ENCODE measurements around the gene PPOX. TPM values are rescaled to one million over a fixed set of nuclear protein-coding genes. Genes with fewer than 3 reads are reported as not detected.

The PPOX gene
- total RNA-seq = 10 to 100 TPM; 76.2 to 82.1 TPM
- polyA plus RNA-seq = 10 to 100 TPM; 12.0 to 17.8 (median 15.7) TPM
- total RNA-seq = 12.6 to 54.2 (median 31.5) reads per million in 6 experiments

GRCh38 chr1:161165742-161166668, at the start of gene PPOX:
Gene PPOX (plus strand): TSS chr1:161166426. CDS start chr1:161166848, 422 bp downstream.
- peak; percentile 76 to 97 (median 92) for DNase-seq
- peaks cover 29 to 66% (median 63%) of the 10 kb centered on the region in 4 donors for H3K4me1 Mint-ChIP-seq
- ATAC-seq = peak; percentile 90 to 92
- peaks cover 0 to 41% (median 10%) of the 10 kb centered on the region in 3 donors for H3K36me3 Mint-ChIP-seq
- POLR2A ChIA-PET = interaction anchor here (0.7 to 6.4 kb wide), 25 partner anchors 8 to 398 kb away, joined by 3 to 154 read pairs (median 6); partner anchors contain the start of genes APOA2, ARHGAP30, B4GALT3 and DEDD
- no peaks in the 10 kb centered on the region for H3K27me3 Mint-ChIP-seq
- peak within 1 kb of the TSS; percentile 86 to 97 (median 92) for H3K4me3 Mint-ChIP-seq
- peak within 1 kb of the TSS; percentile 97 to 100 (median 98) for H3K27ac Mint-ChIP-seq
- H3K9me3 Mint-ChIP-seq = no peaks in the 10 kb centered on the region

GRCh38 chr1:161117759-161118581, 48.3 kb upstream of the PPOX start, which contains the start of the genes NIT1 and PFDN2:
Gene NIT1 (plus strand): TSS chr1:161118105. CDS start chr1:161118177, 72 bp downstream.
Gene PFDN2 (minus strand): TSS chr1:161118037. CDS start chr1:161118026, 11 bp downstream.
- peaks cover 0 to 40% (median 2%) of the 10 kb centered on the region in 3 donors for H3K36me3 Mint-ChIP-seq
- DNase-seq = peak; percentile 76 to 88 (median 83)
- peak within 1 kb of the TSS; percentile 77 to 98 (median 95) for H3K27ac Mint-ChIP-seq
- ATAC-seq = peak; percentile 82 to 86
- peak within 1 kb of the TSS; percentile 91 to 97 (median 95) for H3K4me3 Mint-ChIP-seq
- no peaks in the 10 kb centered on the region for H3K9me3 Mint-ChIP-seq
- no peaks in the 10 kb centered on the region for H3K27me3 Mint-ChIP-seq
- H3K4me1 Mint-ChIP-seq = peaks cover 36 to 90% (median 68%) of the 10 kb centered on the region in 4 donors
- POLR2A ChIA-PET = interaction anchor here (0.7 to 2.4 kb wide), 17 partner anchors 10 to 188 kb away, joined by 3 to 18 read pairs (median 5); partner anchors contain the start of genes ARHGAP30, DEDD, KLHDC9 and NDUFS2

DNA sequence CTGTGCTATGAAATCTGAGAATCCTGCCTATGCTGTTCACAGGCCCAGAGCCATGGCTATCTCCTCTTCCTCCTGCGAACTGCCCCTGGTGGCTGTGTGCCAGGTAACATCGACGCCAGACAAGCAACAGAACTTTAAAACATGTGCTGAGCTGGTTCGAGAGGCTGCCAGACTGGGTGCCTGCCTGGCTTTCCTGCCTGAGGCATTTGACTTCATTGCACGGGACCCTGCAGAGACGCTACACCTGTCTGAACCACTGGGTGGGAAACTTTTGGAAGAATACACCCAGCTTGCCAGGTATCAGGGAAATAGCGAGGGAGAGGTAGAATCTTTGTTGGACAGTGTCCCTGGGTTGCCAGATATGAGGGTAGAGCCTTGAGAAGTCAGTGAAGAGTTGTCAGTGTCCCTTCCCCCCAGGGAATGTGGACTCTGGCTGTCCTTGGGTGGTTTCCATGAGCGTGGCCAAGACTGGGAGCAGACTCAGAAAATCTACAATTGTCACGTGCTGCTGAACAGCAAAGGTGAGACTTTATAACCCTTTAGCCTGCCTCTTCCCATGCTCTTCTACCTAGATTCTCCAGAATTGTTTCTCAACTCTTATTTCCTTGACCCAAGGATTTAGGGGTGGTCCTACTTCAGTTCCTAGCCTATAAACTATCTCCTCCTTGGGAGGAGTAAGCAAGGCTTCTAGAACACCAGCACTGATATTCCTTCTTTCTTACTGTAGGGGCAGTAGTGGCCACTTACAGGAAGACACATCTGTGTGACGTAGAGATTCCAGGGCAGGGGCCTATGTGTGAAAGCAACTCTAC, 46.9 kb upstream of the PPOX start:
- no peaks in the 10 kb centered on the region for H3K27me3 Mint-ChIP-seq
- POLR2A ChIA-PET = interaction anchor here (0.6 to 2.4 kb wide), 4 partner anchors 9 to 272 kb away, joined by 3 to 12 read pairs (median 6); no protein-coding TSS in a partner anchor
- H3K36me3 Mint-ChIP-seq = peaks cover 0 to 43% (median 4%) of the 10 kb centered on the region in 3 donors
- peak overlapping the region; percentile 91 to 97 (median 95) for H3K4me3 Mint-ChIP-seq
- peaks cover 22 to 80% (median 54%) of the 10 kb centered on the region in 4 donors for H3K4me1 Mint-ChIP-seq
- no peaks in the 10 kb centered on the region for H3K9me3 Mint-ChIP-seq
- H3K27ac Mint-ChIP-seq = peak overlapping the region; percentile 77 to 98 (median 94)
- DNase-seq = peak; percentile 17 to 73 (median 51)
- peak; percentile 47 to 62 for ATAC-seq

DNA sequence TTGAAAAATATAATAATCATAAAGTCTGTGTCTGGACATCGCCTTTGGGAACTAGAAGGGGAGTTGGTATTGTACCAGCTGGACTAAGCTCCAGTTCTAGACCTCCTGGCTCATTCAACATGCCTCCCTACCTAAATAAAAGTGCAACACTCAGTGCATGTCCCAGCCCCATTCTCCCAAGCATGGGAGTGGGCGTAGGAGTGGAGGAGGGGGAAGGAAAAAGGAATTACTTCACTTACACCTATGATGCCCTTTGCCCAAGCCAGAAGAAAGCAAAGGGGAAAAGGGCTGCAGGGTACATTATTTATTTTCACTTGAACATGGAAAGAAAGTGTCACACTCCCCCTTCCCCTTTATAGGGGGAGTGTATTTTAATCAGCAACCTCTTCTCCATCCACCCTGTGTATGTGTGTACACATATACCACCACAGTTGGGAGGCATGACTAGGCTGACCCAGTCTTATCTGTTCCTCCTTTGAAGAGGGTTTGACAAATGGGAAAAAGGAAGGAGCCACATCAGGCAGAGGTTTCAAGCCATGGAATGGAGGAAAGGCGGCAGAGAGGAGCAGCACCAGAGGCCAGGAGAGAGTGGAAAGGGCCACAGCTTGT, 45.1 kb upstream of the PPOX start:
- peaks cover 0 to 56% (median 8%) of the 10 kb centered on the region in 3 donors for H3K36me3 Mint-ChIP-seq
- H3K27ac Mint-ChIP-seq = peak overlapping the region in 6 of 10 donors; percentile 1 to 80 (median 30)
- POLR2A ChIA-PET = interaction anchor here (1.3 to 1.8 kb wide), 2 partner anchors 12 to 24 kb away, joined by 3 to 8 read pairs; partner anchors contain the start of gene DEDD
- H3K27me3 Mint-ChIP-seq = no peaks in the 10 kb centered on the region
- no peaks in the 10 kb centered on the region for H3K9me3 Mint-ChIP-seq
- peaks cover 21 to 68% (median 42%) of the 10 kb centered on the region in 4 donors for H3K4me1 Mint-ChIP-seq
- no peak for ATAC-seq
- no peak overlapping the region for H3K4me3 Mint-ChIP-seq
- no peak for DNase-seq

DNA sequence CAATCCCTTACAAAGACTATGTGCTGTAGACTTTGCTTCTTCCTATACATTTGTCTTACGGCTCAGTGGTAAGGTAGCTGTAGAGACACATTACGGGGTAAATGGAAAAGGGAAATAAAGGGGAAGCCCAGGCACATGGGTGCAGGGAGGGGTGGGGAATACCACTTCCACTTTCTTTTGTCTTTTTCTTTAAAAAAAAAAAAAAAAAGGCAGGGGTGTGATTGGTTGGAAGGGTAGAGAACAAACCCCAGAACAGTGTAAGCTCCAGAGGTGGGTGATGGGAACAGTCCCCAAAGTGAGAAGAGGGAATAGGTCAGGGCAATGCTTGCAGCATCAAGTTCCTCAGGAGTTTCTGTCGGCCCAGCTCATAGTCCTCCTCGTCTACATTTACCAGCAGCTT, 44.4 kb upstream of the PPOX start:
- DNase-seq (no peak), ATAC-seq (no peak)
- H3K4me3 Mint-ChIP-seq = no peak overlapping the region
- no peaks in the 10 kb centered on the region for H3K9me3 Mint-ChIP-seq
- H3K27me3 Mint-ChIP-seq = no peaks in the 10 kb centered on the region
- peaks cover 0 to 61% (median 8%) of the 10 kb centered on the region in 3 donors for H3K36me3 Mint-ChIP-seq
- POLR2A ChIA-PET = interaction anchor here (0.6 to 1.8 kb wide), 6 partner anchors 11 to 713 kb away, joined by 3 to 8 read pairs (median 3); partner anchors contain the start of genes DEDD and UFC1
- H3K4me1 Mint-ChIP-seq = peaks cover 22 to 65% (median 40%) of the 10 kb centered on the region in 4 donors
- peak overlapping the region in 3 of 10 donors; percentile 32 to 59 (median 53) for H3K27ac Mint-ChIP-seq

- POLR2A ChIA-PET = no interaction called here
- no peak overlapping the region for H3K4me3 Mint-ChIP-seq
- peak overlapping the region in 5 of 10 donors; percentile 32 to 87 (median 70) for H3K27ac Mint-ChIP-seq
- no peak for ATAC-seq
- H3K9me3 Mint-ChIP-seq = no peaks in the 10 kb centered on the region
- no peaks in the 10 kb centered on the region for H3K27me3 Mint-ChIP-seq
- DNase-seq = no peak
- peaks cover 0 to 72% (median 10%) of the 10 kb centered on the region in 3 donors for H3K36me3 Mint-ChIP-seq
- peaks cover 23 to 65% (median 41%) of the 10 kb centered on the region in 4 donors for H3K4me1 Mint-ChIP-seq
These were observed 43.3 kb upstream of the PPOX start for GRCh38 chr1:161122967-161123366.

GRCh38 chr1:161127649-161128048, 38.6 kb upstream of the PPOX start:
- Mint-ChIP-seq H3K4me1 (peaks cover 38 to 65% (median 60%) of the 10 kb centered on the region in 4 donors), H3K27me3 (no peaks in the 10 kb centered on the region), H3K9me3 (no peaks in the 10 kb centered on the region), H3K36me3 (peaks cover 0 to 63% (median 8%) of the 10 kb centered on the region in 3 donors), H3K4me3 (peak overlapping the region in 3 of 10 donors; percentile 21 to 67 (median 34)), H3K27ac (peak overlapping the region in 8 of 10 donors; percentile 29 to 82 (median 71))
- ATAC-seq (no peak), DNase-seq (no peak)
- POLR2A ChIA-PET = interaction anchor here (0.9 to 3.1 kb wide), 7 partner anchors 10 to 89 kb away, joined by 3 to 12 read pairs (median 4); partner anchors contain the start of genes NIT1, PFDN2, TSTD1 and USF1

DNA sequence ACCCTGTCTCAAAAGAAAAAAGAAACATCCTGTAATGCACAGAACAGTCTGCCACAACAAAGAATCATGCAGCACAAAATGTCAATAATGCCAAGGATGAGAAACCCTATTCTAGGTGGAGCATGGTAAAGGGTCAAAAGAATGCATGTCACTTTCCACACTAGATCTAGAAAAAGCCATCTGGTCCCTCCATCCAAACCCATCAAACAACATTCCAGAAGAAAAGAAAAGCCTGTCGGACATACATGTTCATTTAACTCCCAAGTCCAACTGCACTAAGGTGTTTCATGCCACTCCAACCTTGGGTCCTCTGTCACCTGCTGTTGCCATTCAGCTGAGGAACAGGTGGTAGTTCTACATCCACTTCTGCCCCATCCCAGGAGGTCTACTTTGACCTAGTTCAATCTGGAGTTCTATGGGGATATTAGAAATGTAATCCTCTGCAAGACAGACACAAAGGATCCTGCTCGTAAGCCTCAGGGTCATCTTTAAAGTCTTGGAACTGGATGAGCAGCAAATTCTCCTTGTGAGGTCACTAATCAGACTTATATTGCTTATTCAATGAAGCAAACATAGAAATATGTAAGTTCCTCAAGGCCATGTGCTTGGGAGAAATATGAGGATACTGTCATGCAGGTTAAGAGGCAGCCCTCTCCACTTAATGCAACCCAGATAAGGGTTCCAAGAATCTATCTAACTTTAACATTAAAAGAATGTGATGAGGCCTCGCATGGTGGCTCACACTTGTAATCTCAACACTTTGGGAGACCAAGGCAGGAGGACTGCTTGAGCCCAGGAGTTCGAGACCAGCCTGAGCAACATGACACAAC, 37.4 kb upstream of the PPOX start:
- H3K36me3 Mint-ChIP-seq = peaks cover 0 to 52% (median 6%) of the 10 kb centered on the region in 3 donors

DNA sequence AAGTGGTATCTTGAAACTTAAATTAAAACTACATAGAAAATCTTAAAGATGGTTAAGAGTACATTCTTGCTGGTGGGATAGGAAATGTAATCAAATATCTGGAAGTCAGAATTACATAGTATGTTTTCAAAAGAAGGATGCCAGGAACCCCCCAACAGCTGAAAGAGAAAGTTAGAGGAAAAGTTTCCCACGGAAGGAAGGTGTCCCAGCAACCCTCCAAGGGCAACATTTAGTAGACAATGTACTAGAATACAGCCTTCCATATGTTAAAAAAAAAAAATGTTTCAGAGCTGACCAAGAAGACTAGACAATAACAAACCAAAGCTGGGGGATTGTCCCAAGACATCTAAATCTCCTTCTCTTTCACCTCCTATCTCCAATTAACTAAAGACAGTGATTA, 36.0 kb upstream of the PPOX start:
- ATAC-seq = no peak
- peak overlapping the region in 4 of 10 donors; percentile 12 to 50 (median 22) for H3K4me3 Mint-ChIP-seq
- H3K9me3 Mint-ChIP-seq = no peaks in the 10 kb centered on the region
- peak overlapping the region in 5 of 10 donors; percentile 1 to 96 (median 49) for H3K27ac Mint-ChIP-seq
- H3K4me1 Mint-ChIP-seq = peaks cover 42 to 67% (median 64%) of the 10 kb centered on the region in 4 donors
- H3K36me3 Mint-ChIP-seq = peaks cover 0 to 38% (median 6%) of the 10 kb centered on the region in 3 donors
- no peak for DNase-seq
- no peaks in the 10 kb centered on the region for H3K27me3 Mint-ChIP-seq
- POLR2A ChIA-PET = interaction anchor here (2.7 to 3.5 kb wide), 2 partner anchors 11 to 60 kb away, joined by 14 to 20 read pairs; partner anchors contain the start of gene ARHGAP30

More for the DNA sequence above, 37.4 kb upstream of the PPOX start:
- Mint-ChIP-seq H3K27ac (peak overlapping the region in 8 of 10 donors; percentile 30 to 82 (median 70)), H3K4me1 (peaks cover 38 to 62% (median 60%) of the 10 kb centered on the region in 4 donors), H3K27me3 (no peaks in the 10 kb centered on the region), H3K9me3 (no peaks in the 10 kb centered on the region), H3K4me3 (peak overlapping the region in 7 of 10 donors; percentile 11 to 67 (median 34))
- peak in 2 of 10 donors; percentile 6 to 9 for DNase-seq
- no peak for ATAC-seq
- POLR2A ChIA-PET = interaction anchor here (0.6 to 3.1 kb wide), 6 partner anchors 11 to 89 kb away, joined by 3 to 12 read pairs (median 5); partner anchors contain the start of genes NIT1, PFDN2 and USF1

Data from naive thymus-derived CD8-positive, alpha-beta T cell (primary cell).